ENCODE measurements around the gene GPRIN1.

The GPRIN1 gene

GRCh38 chr5:176577312-176578176 is 32.4 kb downstream of the GPRIN1 start:
- Mint-ChIP-seq H3K36me3 (no peaks in the 10 kb centered on the region), H3K27me3 (no peaks in the 10 kb centered on the region), H3K4me1 (no peaks in the 10 kb centered on the region), H3K4me3 (no peak overlapping the region), H3K27ac (no peak overlapping the region), H3K9me3 (no peaks in the 10 kb centered on the region)

DNA sequence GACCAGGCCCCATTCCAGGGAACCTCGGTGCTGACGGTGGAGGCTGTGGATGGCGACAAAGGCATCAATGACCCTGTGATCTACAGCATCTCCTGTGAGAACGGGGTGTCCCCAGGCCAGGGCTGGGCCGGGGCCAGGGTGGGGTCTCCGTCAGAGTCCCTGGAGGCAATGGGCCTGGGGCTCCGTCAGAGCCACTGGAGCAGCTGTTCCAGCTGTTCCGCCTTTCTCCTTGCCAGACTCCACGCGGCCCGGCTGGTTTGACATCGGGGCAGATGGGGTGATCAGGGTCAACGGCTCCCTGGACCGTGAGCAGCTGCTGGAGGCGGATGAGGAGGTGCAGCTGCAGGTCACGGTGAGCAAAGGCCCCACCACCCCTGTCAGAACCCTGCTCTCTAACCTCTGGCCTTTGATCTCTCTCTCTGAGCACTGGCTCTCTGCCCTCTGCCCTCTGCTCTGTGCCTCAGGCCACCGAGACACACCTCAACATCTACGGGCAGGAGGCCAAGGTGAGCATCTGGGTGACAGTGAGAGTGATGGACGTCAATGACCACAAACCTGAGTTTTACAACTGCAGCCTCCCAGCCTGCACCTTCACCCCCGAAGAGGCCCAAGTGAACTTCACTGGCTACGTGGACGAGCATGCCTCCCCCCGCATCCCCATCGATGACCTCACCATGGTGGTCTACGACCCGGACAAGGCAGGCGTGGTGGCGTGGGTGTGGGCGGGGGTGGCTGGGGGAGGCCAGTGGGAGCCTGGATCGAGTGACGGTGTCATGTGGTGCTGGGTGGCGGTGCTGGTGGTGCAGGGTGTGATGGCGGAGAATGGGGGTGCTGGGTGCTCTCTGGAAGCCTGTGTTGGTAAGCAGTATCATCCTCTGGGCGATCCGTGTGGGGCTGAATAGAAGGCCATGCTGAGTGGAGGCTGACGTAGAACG is 34.2 kb downstream of the GPRIN1 start:
- H3K9me3 Mint-ChIP-seq: no peaks in the 10 kb centered on the region
- no peaks in the 10 kb centered on the region for H3K36me3 Mint-ChIP-seq
- peaks cover 1% of the 10 kb centered on the region for H3K27me3 Mint-ChIP-seq
- no peaks in the 10 kb centered on the region for H3K4me1 Mint-ChIP-seq
- no peak overlapping the region for H3K27ac Mint-ChIP-seq
- no peak overlapping the region for H3K4me3 Mint-ChIP-seq

DNA sequence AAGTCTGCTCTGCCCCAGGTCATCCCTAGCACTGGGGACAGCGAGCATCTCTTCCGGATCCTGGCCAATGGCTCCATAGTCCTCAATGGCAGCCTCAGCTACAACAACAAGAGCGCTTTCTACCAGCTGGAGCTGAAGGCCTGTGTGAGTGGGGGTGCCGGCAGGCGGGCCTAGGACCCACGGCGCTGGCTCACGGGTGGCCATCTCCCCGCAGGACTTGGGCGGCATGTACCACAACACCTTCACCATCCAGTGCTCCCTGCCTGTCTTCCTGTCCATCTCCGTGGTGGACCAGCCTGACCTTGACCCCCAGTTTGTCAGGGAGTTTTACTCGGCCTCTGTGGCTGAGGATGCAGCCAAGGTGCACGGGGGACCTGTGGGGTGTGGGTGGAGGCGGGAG is 34.9 kb downstream of the GPRIN1 start:
- Mint-ChIP-seq H3K27ac (no peak overlapping the region), H3K9me3 (no peaks in the 10 kb centered on the region), H3K36me3 (no peaks in the 10 kb centered on the region), H3K4me3 (no peak overlapping the region), H3K27me3 (peaks cover 1% of the 10 kb centered on the region), H3K4me1 (no peaks in the 10 kb centered on the region)

DNA sequence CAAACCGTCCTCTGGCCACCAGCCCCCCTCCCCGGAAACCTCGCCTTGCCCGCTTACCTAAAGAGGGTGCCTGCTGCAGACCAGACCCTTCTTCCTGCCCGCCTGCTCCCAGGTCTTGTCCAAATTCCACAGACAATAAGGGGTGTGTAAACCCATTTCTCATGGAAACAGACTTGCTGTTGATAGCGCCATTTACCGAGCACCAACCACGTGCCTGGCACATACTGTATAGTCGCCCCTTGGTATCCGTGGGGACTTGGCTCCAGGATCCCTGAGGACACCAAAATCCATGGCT is 35.7 kb downstream of the GPRIN1 start:
- H3K4me1 Mint-ChIP-seq: no peaks in the 10 kb centered on the region
- H3K4me3 Mint-ChIP-seq: no peak overlapping the region
- peak overlapping the region; percentile 8 for H3K27ac Mint-ChIP-seq
- no peaks in the 10 kb centered on the region for H3K9me3 Mint-ChIP-seq
- H3K27me3 Mint-ChIP-seq: peaks cover 1% of the 10 kb centered on the region
- H3K36me3 Mint-ChIP-seq: no peaks in the 10 kb centered on the region

DNA sequence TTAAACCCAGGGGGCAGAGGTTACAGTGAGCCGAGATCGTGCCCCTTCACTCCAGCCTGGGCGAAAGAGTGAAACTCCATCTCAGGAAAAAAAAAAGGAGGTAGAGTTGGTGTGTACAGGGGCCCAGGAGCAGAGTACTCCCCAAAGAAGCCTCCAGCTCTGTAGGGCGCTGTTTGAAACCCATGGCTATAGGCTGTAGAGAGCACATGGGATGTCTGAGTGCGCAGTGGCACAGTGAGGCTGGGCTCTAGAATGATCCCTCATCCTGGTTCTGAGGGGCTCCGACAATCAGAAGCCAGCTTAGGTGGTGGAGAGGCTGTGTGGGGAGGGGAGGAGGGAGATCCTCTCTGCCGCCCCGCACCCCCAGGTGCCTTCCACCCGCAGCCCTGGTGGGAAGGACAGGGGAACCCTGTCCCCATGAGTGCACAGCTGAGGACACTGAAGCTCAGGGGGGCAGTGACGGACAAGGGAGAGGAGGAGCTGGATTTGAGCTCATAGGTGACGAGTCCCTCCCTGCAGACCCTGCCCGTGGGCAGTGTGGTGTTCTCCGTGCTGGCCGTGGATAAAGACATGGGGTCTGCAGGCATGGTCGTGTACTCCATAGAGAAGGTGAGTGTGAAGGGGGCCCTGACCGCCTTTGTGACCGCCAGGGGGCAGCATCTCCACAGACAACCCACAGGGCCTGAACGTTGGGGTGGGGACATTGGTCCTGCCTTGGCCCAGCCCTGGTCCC is 36.2 kb downstream of the GPRIN1 start:
- H3K4me1 Mint-ChIP-seq: no peaks in the 10 kb centered on the region
- peaks cover 1% of the 10 kb centered on the region for H3K27me3 Mint-ChIP-seq
- peak overlapping the region; percentile 8 for H3K27ac Mint-ChIP-seq
- no peak overlapping the region for H3K4me3 Mint-ChIP-seq
- no peaks in the 10 kb centered on the region for H3K9me3 Mint-ChIP-seq
- no peaks in the 10 kb centered on the region for H3K36me3 Mint-ChIP-seq

GRCh38 chr5:176570044-176570443 is 39.9 kb downstream of the GPRIN1 start:
- Mint-ChIP-seq H3K4me3 (no peak overlapping the region), H3K27ac (no peak overlapping the region), H3K4me1 (no peaks in the 10 kb centered on the region), H3K36me3 (no peaks in the 10 kb centered on the region), H3K27me3 (peaks cover 1% of the 10 kb centered on the region), H3K9me3 (no peaks in the 10 kb centered on the region)

- Mint-ChIP-seq H3K27ac (no peak overlapping the region), H3K4me1 (no peaks in the 10 kb centered on the region), H3K4me3 (no peak overlapping the region), H3K27me3 (peaks cover 1% of the 10 kb centered on the region), H3K36me3 (no peaks in the 10 kb centered on the region), H3K9me3 (no peaks in the 10 kb centered on the region)
Measured at GRCh38 chr5:176568657-176569056, 41.3 kb downstream of the GPRIN1 start.

- Mint-ChIP-seq H3K27ac (no peak overlapping the region), H3K9me3 (no peaks in the 10 kb centered on the region), H3K27me3 (no peaks in the 10 kb centered on the region), H3K36me3 (no peaks in the 10 kb centered on the region), H3K4me3 (no peak overlapping the region), H3K4me1 (peaks cover 15% of the 10 kb centered on the region)
Measured at GRCh38 chr5:176565760-176566288, 44.1 kb downstream of the GPRIN1 start.

- no peaks in the 10 kb centered on the region for H3K27me3 Mint-ChIP-seq
- H3K4me1 Mint-ChIP-seq: peaks cover 32% of the 10 kb centered on the region
- H3K9me3 Mint-ChIP-seq: no peaks in the 10 kb centered on the region
- H3K4me3 Mint-ChIP-seq: no peak overlapping the region
- H3K27ac Mint-ChIP-seq: no peak overlapping the region
- H3K36me3 Mint-ChIP-seq: no peaks in the 10 kb centered on the region
Measured at GRCh38 chr5:176564002-176564401, 46.0 kb downstream of the GPRIN1 start.

DNA sequence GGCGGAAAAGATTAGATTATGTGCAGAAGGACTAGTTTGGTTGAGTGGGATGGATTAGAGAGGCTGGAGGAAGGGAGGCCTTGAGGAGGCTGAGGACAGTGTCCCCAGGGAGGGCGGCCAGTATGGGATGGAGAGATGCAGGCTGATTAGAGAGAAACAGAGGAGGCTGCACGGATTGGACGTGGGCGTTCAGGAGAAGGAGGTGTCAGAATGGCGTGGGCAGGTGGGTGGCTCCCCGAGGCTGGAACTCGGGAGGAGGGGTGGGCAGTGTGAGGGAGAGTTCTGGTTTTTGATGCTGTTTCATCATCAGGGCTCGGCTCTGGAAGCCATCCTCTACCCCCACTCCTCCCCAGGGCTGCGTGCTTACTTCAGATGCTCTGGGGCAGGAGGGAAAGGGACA is 47.8 kb downstream of the GPRIN1 start:
- no peaks in the 10 kb centered on the region for H3K27me3 Mint-ChIP-seq
- no peak overlapping the region for H3K27ac Mint-ChIP-seq
- no peaks in the 10 kb centered on the region for H3K36me3 Mint-ChIP-seq
- no peak overlapping the region for H3K4me3 Mint-ChIP-seq
- no peaks in the 10 kb centered on the region for H3K9me3 Mint-ChIP-seq
- H3K4me1 Mint-ChIP-seq: peaks cover 37% of the 10 kb centered on the region

GRCh38 chr5:176561259-176561658 is 48.7 kb downstream of the GPRIN1 start:
- H3K27ac Mint-ChIP-seq: no peak overlapping the region
- H3K9me3 Mint-ChIP-seq: no peaks in the 10 kb centered on the region
- H3K4me3 Mint-ChIP-seq: no peak overlapping the region
- H3K27me3 Mint-ChIP-seq: no peaks in the 10 kb centered on the region
- H3K4me1 Mint-ChIP-seq: peaks cover 45% of the 10 kb centered on the region
- H3K36me3 Mint-ChIP-seq: no peaks in the 10 kb centered on the region

GRCh38 chr5:176560364-176560763 is 49.6 kb downstream of the GPRIN1 start:
- H3K4me1 Mint-ChIP-seq: peaks cover 54% of the 10 kb centered on the region
- H3K4me3 Mint-ChIP-seq: no peak overlapping the region
- no peaks in the 10 kb centered on the region for H3K36me3 Mint-ChIP-seq
- no peaks in the 10 kb centered on the region for H3K9me3 Mint-ChIP-seq
- no peaks in the 10 kb centered on the region for H3K27me3 Mint-ChIP-seq
- H3K27ac Mint-ChIP-seq: no peak overlapping the region

GRCh38 chr5:176559683-176560082 is 50.3 kb downstream of the GPRIN1 start:
- H3K4me1 Mint-ChIP-seq: peaks cover 61% of the 10 kb centered on the region
- H3K36me3 Mint-ChIP-seq: no peaks in the 10 kb centered on the region
- no peaks in the 10 kb centered on the region for H3K27me3 Mint-ChIP-seq
- H3K9me3 Mint-ChIP-seq: no peaks in the 10 kb centered on the region
- H3K4me3 Mint-ChIP-seq: peak overlapping the region; percentile 30
- H3K27ac Mint-ChIP-seq: no peak overlapping the region

DNA sequence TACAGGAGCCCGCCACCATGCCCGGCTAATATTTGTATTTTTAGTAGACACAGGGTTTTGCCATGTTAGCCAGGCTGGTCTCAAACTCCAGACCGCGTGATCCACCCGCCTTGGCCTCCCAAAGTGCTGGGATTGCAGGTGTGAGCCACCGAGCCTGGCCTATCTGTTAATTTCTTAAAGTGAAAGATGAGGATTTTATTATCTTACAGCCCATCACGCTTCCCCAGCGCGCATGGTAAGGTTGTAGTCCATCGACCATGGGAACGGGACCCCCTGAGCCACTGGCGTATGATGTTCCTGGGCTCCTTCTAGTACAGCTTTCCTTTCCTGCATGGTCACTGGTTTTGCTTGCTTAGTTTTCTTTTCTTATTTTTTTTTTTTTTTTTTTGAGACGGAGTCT is 52.1 kb downstream of the GPRIN1 start:
- H3K27ac Mint-ChIP-seq: no peak overlapping the region
- H3K4me1 Mint-ChIP-seq: peaks cover 77% of the 10 kb centered on the region
- no peaks in the 10 kb centered on the region for H3K9me3 Mint-ChIP-seq
- no peaks in the 10 kb centered on the region for H3K27me3 Mint-ChIP-seq
- H3K4me3 Mint-ChIP-seq: no peak overlapping the region
- no peaks in the 10 kb centered on the region for H3K36me3 Mint-ChIP-seq

DNA sequence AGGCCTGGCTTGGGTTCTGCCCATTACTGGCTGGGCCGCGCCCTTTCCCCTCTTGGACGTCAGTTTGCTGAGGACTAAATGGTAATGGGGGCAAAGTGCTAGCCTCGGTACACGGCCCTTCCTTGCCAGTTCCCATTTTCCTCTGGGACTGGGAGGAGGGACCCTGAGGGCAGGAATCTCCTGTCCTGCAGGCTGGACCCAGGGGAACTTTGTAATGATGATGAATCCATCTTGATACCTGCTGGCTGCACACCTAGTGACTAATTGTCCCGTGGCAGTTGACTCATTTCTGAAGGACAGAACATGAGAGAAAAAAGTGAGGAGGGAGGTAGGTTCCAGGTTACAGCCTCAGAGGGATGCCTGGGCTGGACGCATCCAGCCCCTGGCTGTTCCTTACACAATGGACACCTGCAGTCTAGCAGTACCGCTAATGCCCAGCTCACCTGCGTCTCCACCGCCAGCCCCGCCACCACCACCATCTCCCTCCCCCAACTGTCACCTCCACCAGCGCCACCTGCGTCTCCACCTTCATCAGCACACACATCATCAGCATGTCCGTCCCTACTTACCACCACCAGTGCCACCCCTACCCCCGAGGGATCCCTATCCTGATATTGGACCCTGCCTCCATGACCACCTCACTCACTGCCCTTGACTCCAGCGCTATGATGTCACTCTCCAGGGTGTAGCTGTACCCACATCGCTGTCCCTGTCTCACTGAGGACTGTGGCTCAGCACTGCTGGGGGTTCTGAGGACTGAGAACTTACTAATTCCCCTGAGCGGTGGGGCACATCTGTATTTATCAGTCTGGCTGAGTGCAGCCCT is 56.5 kb downstream of the GPRIN1 start:
- Mint-ChIP-seq H3K4me3 (no peak overlapping the region), H3K9me3 (no peaks in the 10 kb centered on the region), H3K27ac (peak overlapping the region; percentile 70), H3K36me3 (no peaks in the 10 kb centered on the region), H3K27me3 (no peaks in the 10 kb centered on the region), H3K4me1 (peaks cover 61% of the 10 kb centered on the region)

Measured in activated naive CD4-positive, alpha-beta T cell treated with anti-CD3 and anti-CD28 coated beads, Interleukin-2, amount 50 U/mL, for 24 hours (primary cell).